PC-9 (cell line): Measurements from ENCODE around the gene BTRC.

Experiments used
- CTCF ChIP-seq: fragments of 200-600 bp; sonication (generic); conservative IDR thresholded peaks from 2 replicates; pipeline ENCODE4 v1.6.1; 2017; ENCODE audit warnings: mixed run types, antibody characterized with exemption, mild to moderate bottlenecking, moderate library complexity
- EZH2 ChIP-seq: fragments of 200-600 bp; sonication (generic); IDR thresholded peaks from 2 replicates; pipeline ENCODE4 v1.8.0; 2017; ENCODE audit warnings: antibody characterized with exemption, low read depth

- TF ChIP-seq CTCF: no peak
- no peak for TF ChIP-seq EZH2
Observed at GRCh38 chr10:101492205-101492604, 138.2 kb downstream of the BTRC start.
